ENCODE results near the gene TDRD7.

DNA sequence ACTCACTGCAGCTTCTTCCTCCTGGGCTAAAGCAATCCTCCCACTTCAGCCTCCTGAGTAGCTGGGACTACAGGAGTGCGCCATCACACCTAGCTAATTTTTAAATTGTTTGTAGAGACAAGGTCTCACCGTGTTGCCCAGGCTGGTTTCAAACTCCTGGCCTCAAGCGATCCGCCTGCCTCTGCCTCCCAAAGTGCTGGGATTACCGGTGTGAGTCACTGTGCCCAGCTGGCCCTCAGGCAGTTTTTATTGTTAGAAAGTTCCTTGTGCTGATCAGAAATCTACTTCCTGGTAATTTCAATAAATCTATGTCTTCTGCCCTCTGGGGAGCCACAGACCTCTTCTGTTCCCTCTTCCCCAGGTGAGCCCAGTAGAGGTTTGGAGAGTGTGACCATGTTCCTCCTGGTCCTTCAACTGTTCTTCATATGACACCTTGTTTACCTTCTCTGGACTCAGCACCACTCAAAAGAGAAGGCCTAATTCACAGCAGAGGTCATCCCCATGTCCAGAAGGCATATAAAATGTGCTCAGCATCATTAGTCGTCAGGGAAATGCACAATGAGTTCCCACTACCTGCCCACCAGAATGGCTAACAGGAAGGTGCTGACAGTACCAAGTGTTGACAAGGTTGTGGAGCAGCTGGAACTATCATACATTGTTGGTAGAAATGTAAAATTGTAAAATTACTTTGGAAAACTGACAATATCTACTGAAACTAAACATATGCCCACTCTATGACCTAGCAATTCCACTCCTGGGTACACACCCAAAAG is 99.9 kb downstream of the TDRD7 start:
- TF ChIP-seq, protein P1, sequence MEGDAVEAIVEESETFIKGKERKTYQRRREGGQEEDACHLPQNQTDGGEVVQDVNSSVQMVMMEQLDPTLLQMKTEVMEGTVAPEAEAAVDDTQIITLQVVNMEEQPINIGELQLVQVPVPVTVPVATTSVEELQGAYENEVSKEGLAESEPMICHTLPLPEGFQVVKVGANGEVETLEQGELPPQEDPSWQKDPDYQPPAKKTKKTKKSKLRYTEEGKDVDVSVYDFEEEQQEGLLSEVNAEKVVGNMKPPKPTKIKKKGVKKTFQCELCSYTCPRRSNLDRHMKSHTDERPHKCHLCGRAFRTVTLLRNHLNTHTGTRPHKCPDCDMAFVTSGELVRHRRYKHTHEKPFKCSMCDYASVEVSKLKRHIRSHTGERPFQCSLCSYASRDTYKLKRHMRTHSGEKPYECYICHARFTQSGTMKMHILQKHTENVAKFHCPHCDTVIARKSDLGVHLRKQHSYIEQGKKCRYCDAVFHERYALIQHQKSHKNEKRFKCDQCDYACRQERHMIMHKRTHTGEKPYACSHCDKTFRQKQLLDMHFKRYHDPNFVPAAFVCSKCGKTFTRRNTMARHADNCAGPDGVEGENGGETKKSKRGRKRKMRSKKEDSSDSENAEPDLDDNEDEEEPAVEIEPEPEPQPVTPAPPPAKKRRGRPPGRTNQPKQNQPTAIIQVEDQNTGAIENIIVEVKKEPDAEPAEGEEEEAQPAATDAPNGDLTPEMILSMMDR (conservative IDR thresholded peaks at IDR 0.05): no peak
- TF ChIP-seq ZFX (IDR thresholded peaks at IDR 0.05): no peak

Data from C4-2B (cell line).